ENCODE data around the gene PPID. TPM values are rescaled to one million over a fixed set of nuclear protein-coding genes. Genes with fewer than 3 reads are reported as not detected.

Gene PPID
- total RNA-seq, 4 donors from 2014 or later = 14.7 to 41.1 (median 24.6) TPM

DNA sequence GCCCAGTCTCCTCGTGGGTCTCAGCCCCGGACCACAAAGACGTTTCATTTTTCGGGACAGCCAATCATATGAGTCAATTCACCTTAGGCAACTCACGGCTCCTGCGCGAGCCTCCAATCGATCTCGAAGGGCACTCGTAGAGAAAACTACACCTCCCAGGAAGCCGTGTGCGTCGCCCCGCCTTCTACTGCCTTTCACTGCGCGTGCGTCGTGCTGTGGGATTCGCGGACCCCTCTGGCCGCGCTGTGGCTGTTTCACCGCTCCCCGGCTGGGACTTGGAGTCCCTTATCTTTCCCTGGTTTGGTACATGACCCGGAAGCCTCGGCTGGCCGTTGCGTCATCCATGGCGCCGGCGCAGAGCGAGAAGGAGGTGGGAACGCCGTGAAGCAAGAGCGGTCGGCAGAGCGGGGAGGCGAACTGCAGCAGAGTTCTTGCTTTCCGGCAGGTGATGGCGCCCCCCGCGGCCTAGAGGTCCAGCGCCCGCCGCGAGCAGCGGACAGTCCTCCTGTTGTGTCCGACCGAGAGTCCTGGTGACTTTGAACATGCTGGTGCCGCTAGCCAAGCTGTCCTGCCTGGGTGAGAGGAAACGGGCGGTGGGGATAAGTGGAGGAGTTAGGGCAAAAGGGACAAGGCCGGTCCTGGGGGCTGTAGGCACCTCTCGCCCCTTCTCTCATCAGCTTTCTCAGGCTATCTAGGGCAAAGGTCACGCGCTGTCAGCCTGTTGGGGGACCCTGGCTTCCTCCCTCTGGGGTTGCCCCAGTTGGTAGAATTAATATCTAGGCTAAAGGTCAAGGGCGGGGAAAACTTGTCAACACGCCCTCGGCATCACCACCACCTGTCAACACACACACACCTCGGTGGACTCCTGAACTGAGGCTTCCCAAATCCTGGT is 51.0 kb downstream of the PPID start, which contains the start of gene ETFDH:
TSS of gene ETFDH (plus strand) at position 382 of the 892 bp plus-strand sequence. CDS start at position 543, 161 bp downstream.
- no peak for TF ChIP-seq CTCF (IDR thresholded peaks at IDR 0.05; ENCODE audit: low read depth)

GRCh38 chr4:158671665-158671914 is 51.6 kb downstream of the PPID start, which contains the start of gene C4orf46:
Gene C4orf46, minus strand, starts transcription at chr4:158671887. Its CDS starts 86 bp downstream, at chr4:158671801.
- no peak for TF ChIP-seq CTCF (IDR thresholded peaks at IDR 0.05; ENCODE audit: low read depth)

DNA sequence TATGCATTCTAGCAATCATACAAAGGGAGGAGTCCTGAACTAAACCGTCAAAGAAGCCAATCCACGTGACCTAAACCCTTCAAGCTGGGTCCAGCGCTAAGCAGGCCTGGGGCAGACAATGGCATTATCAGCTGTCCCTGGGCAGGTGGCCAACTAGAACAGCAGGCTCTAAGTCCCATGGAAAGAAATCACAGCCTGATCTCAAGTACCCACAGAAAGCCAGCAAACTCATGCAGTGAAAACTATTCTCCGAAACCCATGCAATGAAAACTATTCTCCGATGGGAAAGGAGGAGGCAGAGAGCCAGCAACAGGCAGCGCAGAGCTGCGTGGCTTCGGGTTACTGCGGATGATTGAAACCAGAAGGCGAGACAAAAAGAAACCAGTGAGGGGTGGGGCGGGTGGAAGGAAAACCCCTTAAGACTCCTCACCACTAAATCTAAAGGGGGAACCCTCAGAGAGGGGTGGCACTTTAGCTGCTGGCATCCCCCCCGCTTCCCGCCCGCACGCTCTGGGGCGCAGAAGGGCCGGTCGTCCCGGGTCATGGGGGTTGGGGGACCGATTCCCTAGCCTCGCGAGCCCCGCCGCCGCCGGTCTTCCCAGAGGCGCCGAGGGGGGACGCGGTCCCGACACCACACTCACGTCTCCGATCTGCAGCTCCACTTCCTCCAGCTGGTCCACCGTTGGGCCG is 52.1 kb downstream of the PPID start:
- no peak for TF ChIP-seq CTCF (IDR thresholded peaks at IDR 0.05; ENCODE audit: low read depth)

- no peak for TF ChIP-seq CTCF (IDR thresholded peaks at IDR 0.05; ENCODE audit: low read depth)
Observed at GRCh38 chr4:158669310-158669709, 53.9 kb downstream of the PPID start.

- no peak for TF ChIP-seq CTCF (IDR thresholded peaks at IDR 0.05; ENCODE audit: low read depth)
Observed at GRCh38 chr4:158667651-158668198, 55.5 kb downstream of the PPID start.

DNA sequence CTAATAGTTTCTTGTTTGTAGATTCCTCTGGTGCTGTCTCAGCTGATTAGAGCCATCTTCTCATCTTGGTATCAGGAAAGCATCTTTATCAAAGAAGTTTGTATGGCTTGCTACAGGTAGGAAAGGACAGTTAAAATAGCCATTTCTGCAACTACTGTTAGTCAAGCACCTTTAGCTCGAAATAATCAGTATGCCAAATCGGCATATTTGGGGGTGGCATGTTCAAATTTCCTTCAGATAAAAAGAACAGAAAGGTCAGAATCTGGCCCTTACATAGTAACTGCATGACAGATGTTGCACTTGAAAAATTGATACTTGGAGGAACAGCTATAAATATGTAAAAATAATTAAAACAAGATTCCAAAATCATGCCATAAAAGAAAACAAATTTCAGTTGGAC is 56.3 kb downstream of the PPID start:
- TF ChIP-seq CTCF (IDR thresholded peaks at IDR 0.05; ENCODE audit: low read depth) = no peak

DNA sequence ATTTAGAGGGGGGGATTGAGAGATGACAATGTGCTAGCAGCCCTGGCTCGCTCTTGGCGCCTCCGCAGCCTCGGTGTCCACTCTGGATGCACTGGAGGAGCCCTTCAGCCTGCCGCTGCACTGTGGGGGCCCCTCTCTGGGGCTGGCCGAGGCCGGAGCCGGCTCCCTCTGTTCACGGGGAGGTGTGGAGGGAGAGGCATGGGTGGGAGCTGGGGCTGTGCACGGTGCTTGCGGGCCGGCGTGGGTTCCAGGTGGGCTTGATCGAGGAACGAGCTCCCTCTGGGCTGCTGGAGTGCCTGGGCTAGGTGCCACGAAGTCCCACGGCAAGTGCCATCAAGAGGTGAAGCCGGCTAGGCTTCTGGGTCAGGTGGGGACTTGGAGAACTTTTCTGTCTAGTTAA is 58.4 kb downstream of the PPID start:
- TF ChIP-seq CTCF (IDR thresholded peaks at IDR 0.05; ENCODE audit: low read depth) = no peak
